Subcutaneous adipose tissue (tissue), 4 donors: ENCODE measurements around the gene B3GNT4. TPM values are rescaled to one million over a fixed set of nuclear protein-coding genes. Genes with fewer than 3 reads are reported as not detected.

Source experiments
- small RNA-seq: library from RNA; depleted of rRNA; stranded (forward); fragments of <200 nt; gene quantifications from one replicate; pipeline ENCODE3, GENCODE V24; 2016
- total RNA-seq, 4 donors: library from RNA; depleted of rRNA; stranded (reverse); fragments of >200 nt; gene quantifications; one replicate each; pipeline ENCODE4 v1.1.0, GENCODE V29; 2016
- TF ChIP-seq, protein P1 (sequence below): fragments of 450-650 bp; IDR thresholded peaks from one replicate; pipeline ENCODE4 v1.5.1; 2016; ENCODE audit warnings: low read depth, mild to moderate bottlenecking, control low read depth, antibody characterized with exemption, moderate library complexity

The B3GNT4 gene
- total RNA-seq, 4 donors from 2014 or later: not detected

DNA sequence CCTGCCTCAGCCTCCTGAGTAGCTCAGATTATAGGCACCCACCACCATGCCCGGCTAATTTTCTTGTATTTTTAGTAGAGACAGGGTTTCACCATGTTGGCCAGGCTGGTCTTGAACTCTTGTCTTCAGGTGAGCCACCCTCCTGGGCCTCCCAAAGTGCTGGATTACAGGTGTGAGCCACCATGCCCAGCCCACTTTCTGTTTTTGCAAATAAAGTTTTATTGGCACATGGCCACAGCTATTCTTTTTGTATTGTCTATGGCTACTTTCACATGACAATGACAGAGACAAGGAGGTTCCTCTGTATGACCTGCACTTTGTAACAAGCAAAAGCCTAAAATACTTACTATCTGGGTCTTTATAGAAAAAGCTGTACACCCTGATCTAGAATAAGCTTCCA is 42.0 kb downstream of the B3GNT4 start:
- TF ChIP-seq, protein P1, sequence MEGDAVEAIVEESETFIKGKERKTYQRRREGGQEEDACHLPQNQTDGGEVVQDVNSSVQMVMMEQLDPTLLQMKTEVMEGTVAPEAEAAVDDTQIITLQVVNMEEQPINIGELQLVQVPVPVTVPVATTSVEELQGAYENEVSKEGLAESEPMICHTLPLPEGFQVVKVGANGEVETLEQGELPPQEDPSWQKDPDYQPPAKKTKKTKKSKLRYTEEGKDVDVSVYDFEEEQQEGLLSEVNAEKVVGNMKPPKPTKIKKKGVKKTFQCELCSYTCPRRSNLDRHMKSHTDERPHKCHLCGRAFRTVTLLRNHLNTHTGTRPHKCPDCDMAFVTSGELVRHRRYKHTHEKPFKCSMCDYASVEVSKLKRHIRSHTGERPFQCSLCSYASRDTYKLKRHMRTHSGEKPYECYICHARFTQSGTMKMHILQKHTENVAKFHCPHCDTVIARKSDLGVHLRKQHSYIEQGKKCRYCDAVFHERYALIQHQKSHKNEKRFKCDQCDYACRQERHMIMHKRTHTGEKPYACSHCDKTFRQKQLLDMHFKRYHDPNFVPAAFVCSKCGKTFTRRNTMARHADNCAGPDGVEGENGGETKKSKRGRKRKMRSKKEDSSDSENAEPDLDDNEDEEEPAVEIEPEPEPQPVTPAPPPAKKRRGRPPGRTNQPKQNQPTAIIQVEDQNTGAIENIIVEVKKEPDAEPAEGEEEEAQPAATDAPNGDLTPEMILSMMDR: no peak

DNA sequence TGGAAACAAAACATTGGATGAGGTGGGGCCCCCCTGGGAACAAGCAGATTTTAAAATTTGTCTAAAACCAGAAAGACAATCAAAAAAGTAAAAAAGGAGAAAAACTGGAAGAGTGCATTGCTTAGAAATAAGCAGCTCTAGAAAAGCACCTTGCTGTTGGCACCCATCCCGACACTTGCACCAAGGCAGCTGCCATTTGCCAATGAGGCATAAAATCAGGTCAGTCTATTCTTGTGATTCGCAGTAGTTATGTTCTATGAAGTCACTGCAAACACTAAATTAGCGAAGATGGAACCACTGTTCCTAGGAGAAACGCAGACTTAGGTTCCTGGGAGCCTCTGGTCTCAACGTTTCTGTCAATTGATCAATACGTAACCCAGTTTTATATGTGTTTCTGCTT is 46.5 kb downstream of the B3GNT4 start:
- TF ChIP-seq, protein P1: no peak

DNA sequence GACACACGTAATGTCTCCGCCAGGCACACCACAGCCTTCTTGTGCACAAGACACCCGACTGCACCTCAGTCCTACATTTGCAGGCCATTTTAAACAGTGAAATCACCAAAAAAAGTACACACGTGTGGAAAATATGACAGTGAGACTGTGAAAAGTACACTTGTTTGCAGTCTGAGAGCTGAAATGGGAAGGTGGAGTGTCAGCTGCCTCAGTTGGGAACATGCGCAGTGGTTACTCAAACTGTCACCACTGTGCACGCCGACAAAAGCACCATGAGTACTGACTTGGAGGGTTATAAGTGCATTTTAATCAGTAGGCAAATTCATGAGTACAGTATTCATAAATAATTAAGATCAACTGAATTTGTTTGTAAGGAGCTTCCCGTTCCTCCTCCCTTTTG is 47.0 kb downstream of the B3GNT4 start:
- TF ChIP-seq, protein P1: no peak

Small RNA genes within 50 kb of the gene (small RNA-seq; reads per million reads assigned to genes)
- not detected for gene DIABLO

Other genes with a start within 250 kb of the B3GNT4 start
- 1 to 10 TPM; 2.1 to 7.3 (median 3.7) TPM for gene BCL7A, start 181.8 kb upstream of the B3GNT4 start, total RNA-seq
- 10 to 100 TPM; 19.8 to 37.1 (median 21.4) TPM for gene MLXIP, start 125.0 kb upstream of the B3GNT4 start, total RNA-seq
- not detected for gene IL31, start 29.5 kb upstream of the B3GNT4 start, total RNA-seq
- 1 to 10 TPM in 3 of 4 donors, under 1 TPM in 1; 0.65 to 1.5 (median 1.4) TPM for gene LRRC43, start 20.6 kb upstream of the B3GNT4 start, total RNA-seq
- 10 to 100 TPM; 25.2 to 38.3 (median 32.0) TPM for gene DIABLO, start 22.3 kb downstream of the B3GNT4 start, total RNA-seq
- gene VPS33A, start 62.8 kb downstream of the B3GNT4 start, total RNA-seq: 10 to 100 TPM; 13.0 to 18.6 (median 15.4) TPM
- 100 to 1,000 TPM in 3 of 4 donors, 10 to 100 TPM in 1; 86.7 to 103 (median 103) TPM for gene CLIP1, start 219.0 kb downstream of the B3GNT4 start, total RNA-seq